Erythroblast (primary cell): ENCODE results near the gene LRRC1.

Source experiments
- DNase-seq, 2 experiments: peaks; one replicate each; lab custom pipeline; 2025; lab: John Stamatoyannopoulos, UW
- GATA1 ChIP-seq: IDR thresholded peaks from 2 replicates; pipeline ENCODE4 v1.6.1; 2011; ENCODE audit warnings: low read depth, mild to moderate bottlenecking, control low read depth, low read length, moderate library complexity
- POLR2A ChIP-seq: IDR thresholded peaks from 2 replicates; pipeline ENCODE4 v1.6.1; 2011; ENCODE audit warnings: mild to moderate bottlenecking, low read length

Gene LRRC1

DNA sequence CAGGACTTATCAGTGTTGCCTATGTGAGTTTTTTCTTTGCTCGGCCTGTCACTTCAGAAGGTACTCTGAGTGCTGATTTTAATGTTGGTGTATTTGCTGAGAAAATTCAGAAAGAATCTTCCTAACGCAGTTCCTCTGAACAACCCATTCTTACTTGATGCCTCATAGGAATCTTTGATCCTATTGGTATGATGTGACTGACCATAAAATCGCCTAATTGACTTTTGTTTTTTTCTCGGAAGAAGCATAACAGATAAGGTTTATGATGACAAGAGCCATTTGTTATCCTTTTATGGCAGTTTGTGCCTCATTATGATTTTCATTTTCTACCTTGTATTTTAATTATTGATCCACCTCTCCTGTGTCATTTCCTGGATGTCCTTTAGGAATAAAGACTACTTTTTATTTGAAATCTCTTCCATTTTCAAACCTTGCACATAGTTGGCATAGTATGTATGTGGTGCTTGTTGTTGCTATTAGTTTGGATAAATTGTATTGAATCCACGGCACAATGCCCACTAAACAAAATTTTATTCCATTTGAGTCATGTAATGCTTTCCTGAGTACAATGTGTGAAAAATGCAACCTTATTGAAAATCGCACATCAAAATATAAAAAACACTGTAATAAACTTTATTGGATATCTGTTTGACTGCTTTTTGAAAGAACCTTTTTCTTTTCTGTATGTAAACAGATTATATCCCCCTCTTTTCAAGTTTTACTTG is 37.3 kb downstream of the LRRC1 start:
- TF ChIP-seq GATA1: no peak
- no peak for TF ChIP-seq POLR2A
- DNase-seq: no peak

DNA sequence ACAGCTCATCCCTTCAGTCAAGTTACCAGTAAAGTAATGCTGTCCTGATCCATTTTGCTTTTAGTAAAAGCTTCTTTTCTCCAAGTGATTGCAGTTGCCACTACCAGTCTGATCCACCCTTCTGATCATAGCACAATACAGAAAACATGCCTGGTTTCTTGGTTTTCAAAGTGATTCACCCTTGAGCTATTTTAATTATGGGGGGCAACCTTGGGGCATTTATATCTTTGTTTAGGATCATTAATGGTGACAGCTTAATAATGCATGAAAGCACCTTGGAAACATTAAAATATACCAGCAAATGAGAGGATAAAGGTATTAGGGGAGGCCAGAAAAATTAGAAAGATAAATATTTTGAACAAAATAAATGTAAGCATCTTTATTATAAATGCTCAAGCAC is 38.4 kb downstream of the LRRC1 start:
- TF ChIP-seq GATA1 (no peak), POLR2A (no peak)
- DNase-seq: no peak

DNA sequence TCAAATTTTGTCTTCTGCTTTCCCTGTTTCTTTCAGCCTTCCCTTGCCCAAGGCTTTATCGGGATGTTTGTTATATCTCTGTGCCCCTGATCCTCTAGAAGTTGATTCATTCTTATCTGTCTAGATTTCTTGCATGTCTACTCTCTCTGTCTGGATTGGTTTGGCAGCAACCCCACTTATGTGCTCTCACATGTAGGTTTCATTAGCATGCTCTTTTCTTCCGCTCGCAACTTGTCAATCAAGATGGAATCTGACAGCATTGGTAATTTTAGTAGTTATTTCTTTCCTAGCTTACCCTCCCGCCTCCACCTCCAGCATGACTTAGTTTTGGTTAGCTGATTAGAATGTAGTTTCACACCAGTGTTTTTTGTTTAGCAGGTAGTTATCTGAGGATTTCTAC is 39.3 kb downstream of the LRRC1 start:
- TF ChIP-seq GATA1 (no peak), POLR2A (no peak)
- DNase-seq: no peak

DNA sequence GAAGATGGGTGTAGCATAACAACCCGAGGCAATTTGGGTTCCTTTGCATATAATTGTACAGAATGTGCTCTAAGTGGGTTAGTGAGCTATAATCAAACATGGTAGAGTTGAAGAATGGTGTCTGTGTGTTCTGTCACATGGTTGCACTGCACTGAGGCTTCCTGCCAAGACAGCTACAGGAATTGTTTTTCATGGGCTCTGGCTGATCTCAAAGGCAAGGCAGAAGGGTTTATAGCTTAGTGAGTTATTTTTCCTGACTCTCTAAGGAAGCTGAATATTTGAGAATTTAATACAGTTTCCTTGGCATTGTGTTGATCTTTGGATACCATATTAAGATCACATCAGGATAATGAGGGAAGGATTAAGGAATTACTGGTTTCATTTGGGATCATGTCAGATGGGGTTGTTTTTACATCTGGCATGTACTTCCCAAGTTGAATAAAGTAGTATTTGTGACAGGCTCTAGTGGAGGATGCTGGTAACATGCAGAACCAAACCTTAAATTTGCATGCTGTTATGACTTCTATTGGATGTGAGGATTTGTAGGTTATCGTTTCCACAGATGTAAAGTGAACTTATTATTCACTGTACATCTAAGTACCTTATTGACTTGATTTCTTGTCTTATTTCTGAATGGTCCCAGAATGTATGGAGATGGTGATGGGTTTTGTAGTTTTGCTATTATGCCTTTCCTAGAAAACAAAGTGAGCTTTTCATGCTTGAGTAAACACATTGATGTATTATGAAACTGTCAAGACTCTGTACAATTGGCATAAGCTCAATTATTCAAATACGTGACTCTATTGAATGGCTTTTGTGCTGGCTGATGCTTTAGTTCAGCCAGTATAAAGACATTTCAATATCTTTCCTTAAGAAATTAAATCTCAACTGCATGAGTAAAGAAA is 43.3 kb downstream of the LRRC1 start:
- no peak for TF ChIP-seq GATA1
- no peak for TF ChIP-seq POLR2A
- DNase-seq: no peak

DNA sequence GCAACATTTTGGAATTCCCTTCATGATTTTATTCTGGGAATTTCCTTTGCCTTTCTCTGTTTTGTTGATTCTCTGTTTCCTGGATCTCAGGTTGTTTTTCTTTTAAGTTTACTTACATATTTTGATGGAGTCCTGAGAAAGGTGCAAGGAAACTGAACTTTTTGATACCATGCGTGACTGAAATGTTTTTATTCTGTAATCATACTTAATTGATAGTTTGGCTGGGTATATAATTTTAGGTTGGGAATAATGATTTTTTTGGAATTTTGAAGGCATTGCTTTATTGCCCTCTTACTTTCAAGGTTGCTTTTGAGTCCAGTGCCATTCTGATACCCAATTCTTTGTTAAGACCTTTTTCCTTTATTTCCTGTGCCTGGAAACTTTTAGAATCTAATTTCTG is 45.2 kb downstream of the LRRC1 start:
- TF ChIP-seq GATA1: no peak
- TF ChIP-seq POLR2A: no peak
- DNase-seq: no peak

DNA sequence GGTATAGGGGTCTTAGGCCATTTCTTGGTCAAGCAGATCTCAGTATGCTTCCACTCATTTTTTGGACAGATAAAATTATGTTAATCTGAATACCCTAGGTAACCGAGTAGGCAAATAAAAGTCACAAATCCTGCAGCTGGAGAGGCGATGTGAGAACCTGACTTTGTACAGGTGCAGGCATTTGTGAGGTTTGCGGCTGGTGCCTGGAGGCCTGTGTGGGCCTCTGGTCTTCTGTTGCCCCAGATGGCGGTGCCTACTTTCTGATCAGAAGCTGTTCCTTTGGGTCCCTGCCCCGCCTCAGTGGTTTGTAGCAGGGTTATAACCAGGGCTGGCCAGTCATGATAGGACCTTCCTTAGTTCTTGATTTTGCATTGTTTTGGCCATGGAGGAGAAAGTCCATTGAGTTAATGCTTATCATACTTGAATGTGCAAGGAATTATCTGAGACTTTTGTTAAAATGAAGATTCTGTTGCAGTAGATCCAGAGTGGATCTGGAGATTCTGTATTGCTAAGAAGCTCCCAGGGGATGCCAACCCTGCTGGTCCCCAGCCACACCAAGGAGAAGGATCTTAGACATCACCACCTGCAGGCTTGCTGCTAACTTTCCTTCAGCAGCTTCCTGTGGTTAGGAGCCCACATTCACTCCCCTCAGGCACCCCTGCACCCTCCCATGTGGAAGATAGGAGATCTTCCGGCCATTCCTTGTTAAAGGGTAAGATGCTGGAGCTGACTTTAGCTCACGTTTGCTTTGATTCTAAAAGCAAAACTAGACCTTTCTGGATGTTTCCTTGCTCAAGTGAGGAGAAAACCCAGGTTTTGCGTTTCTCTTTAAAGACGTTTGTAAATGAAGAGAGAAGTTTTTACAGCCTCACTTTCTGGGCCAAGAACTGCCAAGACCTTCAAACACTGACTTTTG is 50.7 kb downstream of the LRRC1 start:
- TF ChIP-seq POLR2A (no peak), GATA1 (no peak)
- DNase-seq: no peak

DNA sequence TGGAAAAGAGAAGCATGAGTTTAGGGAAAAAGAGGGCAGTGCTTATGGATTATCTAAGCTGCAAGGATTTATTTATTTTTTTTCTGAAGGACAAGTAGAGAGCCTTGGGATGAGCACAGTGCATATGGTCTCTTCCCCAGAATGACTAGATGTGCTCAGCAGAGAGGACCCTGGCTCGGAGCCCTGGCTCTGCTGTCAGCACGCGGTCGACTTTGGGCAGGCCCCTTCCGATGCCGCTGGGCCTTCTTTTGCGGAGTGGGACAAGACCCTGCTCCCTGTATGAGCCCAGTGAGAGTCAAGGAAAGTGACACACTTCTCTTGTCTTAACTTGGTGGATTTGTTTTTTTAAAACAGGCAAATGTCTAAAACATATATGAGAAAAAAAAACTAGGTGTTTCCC is 51.4 kb downstream of the LRRC1 start:
- no peak for DNase-seq

DNA sequence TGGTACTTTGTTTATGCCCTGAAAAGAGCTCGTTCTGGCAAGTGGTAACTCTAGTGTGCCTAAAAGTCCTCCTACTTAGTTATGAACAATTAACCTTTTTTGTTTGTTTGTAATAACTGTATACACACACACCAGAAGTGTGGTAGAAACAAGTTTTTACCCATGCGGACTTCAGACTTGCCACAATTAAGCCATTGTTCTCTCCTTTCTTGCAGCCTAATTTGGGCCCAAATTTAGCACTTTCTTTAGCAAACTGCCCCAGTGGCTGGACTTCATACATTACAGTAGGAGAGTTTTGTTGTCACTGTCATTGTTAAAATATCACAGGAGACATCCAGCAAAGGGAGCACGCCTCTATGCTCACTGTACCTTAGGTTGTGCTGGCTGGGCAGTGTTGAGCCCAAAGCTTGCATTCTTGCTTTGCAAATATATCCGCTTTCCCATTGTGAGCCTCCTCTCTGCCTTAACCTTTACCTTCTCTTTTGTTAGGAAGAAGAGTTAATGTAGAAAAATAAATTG is 53.0 kb downstream of the LRRC1 start:
- DNase-seq: no peak
- TF ChIP-seq GATA1 (no peak), POLR2A (no peak)

More for the DNA sequence above, 51.4 kb downstream of the LRRC1 start:
- TF ChIP-seq GATA1: no peak
- TF ChIP-seq POLR2A: no peak

DNA sequence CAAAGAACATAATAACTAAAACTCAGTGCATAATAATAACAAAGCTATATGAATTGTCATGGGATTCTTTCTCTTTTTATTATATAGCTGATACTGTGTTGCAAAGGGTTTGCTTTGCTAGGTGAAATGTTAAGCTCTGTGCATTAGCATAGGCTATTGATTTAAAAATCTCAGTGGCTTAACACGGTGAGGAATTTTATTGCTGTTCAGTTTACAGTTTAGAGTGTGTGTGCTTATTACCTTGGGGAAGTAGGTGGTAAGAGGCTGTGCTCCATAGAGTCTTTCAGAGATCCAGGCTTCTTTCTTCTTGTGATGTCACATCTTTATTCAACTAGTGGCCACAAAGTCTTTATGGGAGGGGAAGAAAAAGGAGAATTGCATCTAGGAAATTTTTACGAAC is 55.7 kb downstream of the LRRC1 start:
- TF ChIP-seq GATA1 (no peak), POLR2A (no peak)
- DNase-seq: no peak

DNA sequence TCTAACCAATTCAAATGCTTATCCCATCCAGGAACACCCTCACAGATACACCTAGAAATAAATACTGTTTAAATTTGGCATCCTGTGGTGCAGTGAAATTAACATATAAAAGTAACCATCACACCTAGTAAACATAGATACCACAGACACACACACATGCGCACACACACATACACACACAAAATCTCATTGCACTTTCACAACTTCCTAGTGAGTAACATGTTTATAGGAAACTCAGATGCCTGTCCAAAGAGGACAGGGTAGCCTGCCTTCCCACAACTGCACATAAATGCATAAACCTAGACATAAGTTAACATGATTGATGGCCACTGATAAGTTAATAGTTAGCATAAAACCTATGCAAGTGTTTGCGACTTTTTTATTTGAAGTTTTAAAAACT is 56.8 kb downstream of the LRRC1 start:
- no peak for DNase-seq
- TF ChIP-seq POLR2A (no peak), GATA1 (no peak)

DNA sequence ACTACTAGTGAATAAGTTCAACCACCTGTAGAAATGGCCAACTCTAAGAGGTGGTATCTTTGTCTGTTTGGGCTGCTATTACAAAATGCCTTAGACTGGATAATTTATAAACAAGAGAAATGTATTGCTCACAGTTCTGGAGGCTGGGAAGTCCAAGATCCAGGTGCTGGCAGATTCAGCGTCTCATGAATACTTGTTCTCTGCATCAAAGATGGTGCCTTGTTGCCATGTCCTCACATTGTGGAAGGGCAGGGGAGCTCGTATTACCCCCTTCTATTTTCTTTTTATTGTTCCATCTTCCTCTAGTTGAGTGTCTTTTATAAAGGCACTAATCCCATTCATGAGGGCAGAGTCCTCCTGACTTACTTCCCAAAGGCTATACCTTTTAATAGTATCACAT is 58.0 kb downstream of the LRRC1 start:
- DNase-seq: no peak

DNA sequence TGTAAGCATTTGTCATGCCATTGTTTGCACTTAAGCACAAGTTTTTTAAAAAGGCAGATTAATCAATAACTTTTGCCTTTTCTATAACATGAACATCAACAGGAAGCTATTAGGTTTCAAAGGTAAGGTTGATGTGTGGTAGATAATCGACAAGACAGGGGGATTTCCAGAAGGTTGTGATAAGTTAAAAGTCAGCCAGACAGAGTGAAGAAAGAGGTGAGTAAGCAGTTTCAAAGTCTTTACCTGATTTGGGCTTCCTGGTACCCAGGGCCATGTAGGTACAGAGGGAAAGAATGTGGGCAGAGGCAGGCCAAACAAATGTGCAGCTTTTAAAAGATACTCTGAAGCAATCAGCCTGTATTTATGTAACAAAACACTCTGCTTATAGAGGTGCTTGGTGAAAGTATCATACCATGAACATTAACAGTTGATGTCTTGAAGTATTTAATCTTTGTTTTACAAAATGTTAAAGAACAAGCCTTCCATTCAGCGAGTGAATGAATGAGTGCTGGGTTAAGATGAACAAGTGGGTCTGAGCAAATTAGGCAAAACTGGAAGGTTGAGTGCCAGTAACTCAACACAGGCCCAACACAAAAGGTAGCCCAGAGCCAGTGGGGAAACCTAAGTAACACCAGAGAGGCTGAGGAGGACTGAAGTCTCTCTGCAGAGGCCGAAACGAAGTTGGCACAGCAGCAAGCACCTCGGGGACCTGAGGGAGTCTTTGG is 60.2 kb downstream of the LRRC1 start:
- no peak for DNase-seq
- TF ChIP-seq POLR2A (no peak), GATA1 (no peak)

More for the DNA sequence above, 58.0 kb downstream of the LRRC1 start:
- TF ChIP-seq GATA1: no peak
- no peak for TF ChIP-seq POLR2A

DNA sequence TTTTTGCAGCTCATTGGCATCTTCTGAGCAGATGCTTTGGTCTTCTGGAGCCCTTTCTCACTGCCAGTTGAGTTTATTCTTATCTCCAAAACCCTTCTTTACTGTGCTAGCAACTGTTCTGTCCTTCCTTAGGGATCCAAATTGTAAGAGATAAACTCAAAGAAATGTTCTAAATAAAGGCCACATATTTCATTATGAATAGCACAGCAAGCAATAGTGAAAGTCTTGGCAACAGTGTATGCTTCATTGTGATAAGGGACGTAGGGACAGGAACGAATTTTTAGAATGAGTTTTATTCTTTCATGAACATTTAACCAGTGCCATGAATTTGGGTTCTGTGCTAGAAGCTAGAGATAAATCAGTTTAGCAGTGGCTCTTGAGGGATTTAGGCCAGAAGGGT is 61.1 kb downstream of the LRRC1 start:
- TF ChIP-seq POLR2A (no peak), GATA1 (no peak)
- DNase-seq: no peak
